ENCODE measurements around the gene MTERF1. TPM values are rescaled to one million over a fixed set of nuclear protein-coding genes. Genes with fewer than 3 reads are reported as not detected.
"Not testable (repeated sequence)": the region's sequence is repeated elsewhere in the genome, so short reads cannot be mapped to it uniquely, and the experiment has no call there.

The MTERF1 gene
- total RNA-seq, 1 donor from 2014 or later = 6.6 TPM

DNA sequence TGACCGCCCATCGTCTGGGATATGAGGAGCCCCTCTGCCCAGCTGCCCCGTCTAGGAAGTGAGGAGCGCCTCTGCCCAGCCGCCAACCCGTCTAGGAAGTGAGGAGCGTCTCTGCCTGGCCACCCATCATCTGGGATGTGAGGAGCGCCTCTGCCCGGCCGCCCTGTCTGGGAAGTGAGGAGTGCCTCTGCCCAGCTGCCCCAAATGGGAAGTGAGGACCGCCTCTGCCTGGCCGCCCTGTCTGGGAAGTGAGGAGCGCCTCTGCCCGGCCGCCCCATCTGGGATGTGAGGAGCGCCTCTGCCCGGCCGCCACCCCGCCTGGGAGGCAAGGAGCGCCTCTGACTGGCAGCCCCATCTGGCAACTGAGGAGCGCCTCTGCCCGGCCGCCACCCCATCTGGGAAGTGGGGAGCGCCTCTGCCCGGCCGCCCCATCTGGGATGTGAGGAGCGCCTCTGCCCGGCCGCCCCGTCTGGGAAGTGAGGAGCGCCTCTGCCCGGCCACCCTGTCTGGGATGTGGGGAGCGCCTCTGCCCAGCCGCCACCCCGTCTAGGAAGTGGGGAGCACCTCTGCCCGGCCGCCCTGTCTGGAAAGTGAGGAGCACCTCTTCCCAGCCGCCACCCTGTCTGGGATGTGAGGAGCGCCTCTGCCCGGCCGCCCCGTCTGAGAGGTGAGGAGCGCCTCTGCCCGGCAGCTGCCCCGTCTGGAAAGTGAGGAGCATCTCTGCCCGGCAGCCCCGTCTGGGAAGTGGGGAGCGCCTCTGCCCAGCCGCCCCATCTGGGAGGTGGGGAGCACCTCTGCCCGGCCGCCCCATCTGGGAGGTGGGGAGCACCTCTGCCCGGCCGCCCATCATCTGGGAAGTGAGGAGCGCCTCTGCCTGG lies 7.1 kb upstream of the MTERF1 start:
- ATAC-seq; DNase-seq (ENCODE audit: low spot score): not testable (repeated sequence)

- DNase-seq (ENCODE audit: low spot score) (no peak), ATAC-seq (no peak)
These were observed 3.3 kb upstream of the MTERF1 start for GRCh38 chr7:91883676-91884362.

DNA sequence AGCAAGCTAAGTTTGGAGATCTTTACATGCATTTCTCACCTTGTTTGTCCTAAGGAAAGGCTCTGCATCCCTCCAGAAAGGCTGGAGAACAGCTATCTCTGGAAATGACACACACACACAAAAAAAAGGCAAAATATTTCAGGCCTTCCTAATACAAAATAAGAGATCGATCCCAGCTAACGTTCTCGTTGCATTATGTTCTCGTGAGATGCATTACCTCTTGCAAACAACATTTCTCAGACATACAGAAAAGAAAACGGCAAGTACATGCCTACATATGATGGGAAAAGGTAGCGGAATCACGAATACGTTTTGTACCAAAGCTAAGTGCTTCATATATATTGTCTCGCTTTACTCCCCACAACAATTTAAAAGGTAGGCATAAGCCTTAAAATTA lies 488 bp downstream of the MTERF1 start:
- DNase-seq (ENCODE audit: low spot score) (no peak), ATAC-seq (no peak)

DNA sequence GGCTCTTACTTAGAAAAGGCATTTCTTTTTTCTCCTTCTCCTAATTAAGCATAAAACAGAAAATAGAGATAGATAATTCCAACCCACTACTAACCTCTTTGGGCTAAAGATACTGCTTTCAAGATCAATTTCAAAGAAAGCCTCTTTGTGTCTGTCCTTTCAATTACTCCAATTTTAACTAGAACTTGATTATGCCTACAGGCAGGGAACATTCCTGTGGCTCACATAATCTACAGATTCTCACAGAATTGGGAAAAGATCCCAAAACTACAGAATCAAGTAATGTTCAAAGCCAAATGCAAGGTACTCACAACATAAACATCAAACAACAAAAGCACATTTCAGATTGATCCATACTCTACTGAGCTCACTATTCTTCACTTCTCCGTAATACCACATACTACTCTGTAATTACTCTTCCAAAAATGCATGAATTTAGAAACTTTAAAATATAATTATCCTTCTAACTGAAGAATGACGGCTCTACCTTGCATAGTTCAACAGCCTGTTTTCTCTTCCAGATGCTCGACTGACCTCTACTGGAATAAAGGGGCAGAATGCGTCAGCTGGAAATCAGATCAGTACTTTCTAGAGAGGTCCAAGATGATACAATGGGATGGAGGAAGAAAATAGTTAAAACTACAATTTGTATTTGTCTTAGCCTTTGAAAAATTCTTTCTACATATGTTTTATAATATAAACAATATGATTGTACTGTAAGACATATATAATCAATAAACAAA lies 3.9 kb downstream of the MTERF1 start:
- ATAC-seq = no peak
- no peak for DNase-seq (ENCODE audit: low spot score)

GRCh38 chr7:91875851-91876250 lies 4.7 kb downstream of the MTERF1 start:
- no peak for DNase-seq (ENCODE audit: low spot score)
- ATAC-seq = no peak

DNA sequence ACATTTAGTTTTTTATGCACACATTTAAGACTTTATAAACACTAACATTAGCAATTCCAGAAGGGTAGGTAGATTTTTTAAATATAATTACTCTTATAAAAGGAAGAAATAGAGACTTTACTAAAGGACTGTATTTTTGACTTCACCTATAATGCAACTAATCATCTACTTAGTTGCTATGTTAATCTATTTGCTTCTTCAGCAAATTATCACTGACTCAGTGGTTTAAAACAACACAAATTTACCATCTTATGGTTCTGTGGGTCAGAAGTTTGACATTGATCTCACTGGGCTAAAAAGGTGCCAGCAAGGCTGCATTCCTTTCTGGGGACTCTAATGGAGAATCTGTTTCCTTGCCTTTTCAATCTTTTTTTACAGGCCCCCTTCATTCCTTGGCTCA lies 7.6 kb downstream of the MTERF1 start:
- ATAC-seq = no peak
- DNase-seq (ENCODE audit: low spot score) = no peak

DNA sequence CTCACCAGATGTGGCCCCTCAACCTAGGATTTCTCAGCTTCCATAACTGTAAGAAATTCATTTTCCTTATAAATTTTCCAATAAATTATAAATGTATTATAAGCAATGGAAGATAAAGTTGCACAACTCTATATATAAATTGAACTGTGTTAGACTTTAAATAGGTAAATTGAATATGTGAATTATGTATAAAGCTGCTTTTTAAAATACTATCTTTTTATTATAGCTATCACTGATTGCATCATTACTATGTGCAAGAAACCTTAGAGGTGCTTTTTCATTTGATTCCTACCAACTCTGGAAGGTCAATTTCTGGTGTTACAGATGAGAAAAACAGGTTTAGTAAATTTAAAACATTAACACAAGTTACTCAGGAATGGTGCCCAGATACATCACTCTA lies 8.4 kb downstream of the MTERF1 start:
- ATAC-seq (no peak), DNase-seq (ENCODE audit: low spot score) (no peak)

- ATAC-seq (peak; percentile 37), DNase-seq (ENCODE audit: low spot score) (no peak)
These were observed 10.8 kb downstream of the MTERF1 start for GRCh38 chr7:91869661-91870060.

DNA sequence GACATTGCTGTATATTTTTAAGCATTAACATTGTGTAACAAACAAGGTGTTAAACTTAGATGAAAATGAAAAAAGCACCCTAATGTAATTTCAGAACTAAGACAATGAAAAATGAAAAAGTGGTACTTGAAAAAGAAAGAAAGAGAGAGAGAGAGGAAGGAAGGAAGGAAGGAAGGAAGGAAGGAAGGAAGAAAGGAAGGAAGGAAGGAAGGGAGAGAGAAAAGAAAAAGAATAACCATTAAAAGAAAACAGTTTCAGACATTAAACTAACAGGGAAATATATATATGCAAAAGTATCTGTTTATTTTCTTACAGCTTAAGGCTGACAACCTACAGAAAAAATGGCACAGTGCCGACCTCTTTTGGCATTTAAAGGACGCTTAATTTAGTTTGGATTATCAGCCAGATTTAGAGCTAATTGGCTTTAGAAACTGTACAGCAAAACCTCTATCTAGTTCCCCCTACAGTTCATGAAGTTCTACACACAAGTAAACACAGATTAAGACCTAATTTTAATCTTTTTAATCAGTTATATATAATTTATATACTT lies 13.8 kb downstream of the MTERF1 start:
- DNase-seq (ENCODE audit: low spot score) (no peak), ATAC-seq (no peak)

GRCh38 chr7:91865511-91865910 lies 15.0 kb downstream of the MTERF1 start:
- no peak for DNase-seq (ENCODE audit: low spot score)
- ATAC-seq = no peak

- not testable (repeated sequence) for DNase-seq (ENCODE audit: low spot score); ATAC-seq
These were observed 15.9 kb downstream of the MTERF1 start for GRCh38 chr7:91864604-91865003.

GRCh38 chr7:91864070-91864469 lies 16.4 kb downstream of the MTERF1 start:
- DNase-seq (ENCODE audit: low spot score) = no peak
- no peak for ATAC-seq

- ATAC-seq (peak; percentile 35), DNase-seq (ENCODE audit: low spot score) (no peak)
These were observed 28.2 kb downstream of the MTERF1 start for GRCh38 chr7:91852263-91852741.

DNA sequence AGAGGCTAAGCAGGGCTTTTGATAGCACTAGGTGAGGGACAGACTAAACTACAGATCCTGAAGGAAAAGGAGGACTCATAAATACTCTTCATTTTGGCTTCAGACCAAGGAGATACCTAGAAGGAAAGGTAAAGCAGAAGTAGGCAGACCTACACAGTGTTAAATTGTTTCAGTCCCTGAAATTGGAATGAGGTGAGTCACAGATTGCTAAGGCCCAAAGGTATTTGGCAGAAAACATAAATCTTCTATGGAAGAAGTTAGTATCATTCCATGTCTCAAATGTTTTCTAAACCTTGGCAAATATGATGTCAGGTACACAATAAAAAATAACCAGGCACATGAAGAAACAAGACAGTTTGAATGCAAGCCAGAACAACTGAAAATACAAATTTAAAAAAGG lies 30.0 kb downstream of the MTERF1 start:
- DNase-seq (ENCODE audit: low spot score) = no peak
- ATAC-seq = no peak

DNA sequence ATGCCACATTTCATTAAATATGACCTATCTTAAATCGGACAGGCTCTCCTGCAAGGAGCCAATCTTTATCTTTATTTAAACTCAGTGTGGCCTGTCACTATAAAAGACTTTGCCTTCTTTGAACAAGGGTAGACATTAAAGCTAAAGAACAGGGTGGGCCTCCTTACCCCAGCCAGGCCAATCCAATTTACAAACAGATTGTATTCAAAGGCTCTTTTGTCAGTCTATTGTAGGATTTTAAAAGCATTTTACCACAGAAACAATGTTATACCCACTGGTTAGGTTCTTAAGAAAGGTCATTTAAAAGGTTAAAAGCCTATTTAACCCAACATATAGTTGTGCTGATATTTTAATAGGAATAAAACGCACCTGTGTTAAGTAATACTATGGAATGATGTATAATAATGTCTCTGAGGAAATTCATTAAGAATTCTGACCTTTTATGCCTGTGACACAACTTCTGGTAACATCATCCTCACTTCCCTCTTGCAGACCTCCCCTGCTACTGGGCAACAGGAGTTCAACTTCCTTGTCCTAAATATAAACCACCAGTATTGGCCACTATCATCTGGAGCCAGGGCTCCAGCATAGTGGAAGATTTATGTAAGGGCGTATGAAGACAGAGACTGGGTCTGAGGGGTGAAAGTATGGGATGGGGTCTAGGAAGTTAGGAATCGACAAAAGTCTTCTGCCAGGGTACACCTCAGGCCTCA lies 32.5 kb downstream of the MTERF1 start:
- ATAC-seq (peak; percentile 26), DNase-seq (ENCODE audit: low spot score) (no peak)

DNA sequence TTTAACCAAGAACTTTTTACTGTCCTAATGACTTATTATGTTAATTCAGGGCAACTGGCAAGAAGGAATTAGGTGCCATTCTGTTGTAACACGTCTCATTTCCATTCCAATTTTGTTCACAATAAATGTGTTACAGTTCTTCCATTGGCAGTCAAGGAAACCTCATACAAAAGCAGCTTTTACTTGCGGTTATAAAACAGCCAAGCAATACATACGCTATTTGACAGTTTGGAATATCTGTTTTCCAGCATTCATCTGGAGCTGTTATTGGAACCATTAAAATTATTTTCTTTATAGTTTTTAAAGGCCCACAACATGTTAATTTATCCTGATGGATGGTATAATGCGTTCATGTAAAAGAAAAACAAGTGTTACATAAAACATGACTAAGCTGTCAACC lies 33.3 kb downstream of the MTERF1 start:
- DNase-seq (ENCODE audit: low spot score) = no peak
- ATAC-seq = no peak

GRCh38 chr7:91846436-91846835 lies 34.1 kb downstream of the MTERF1 start:
- DNase-seq (ENCODE audit: low spot score) = no peak
- no peak for ATAC-seq

DNA sequence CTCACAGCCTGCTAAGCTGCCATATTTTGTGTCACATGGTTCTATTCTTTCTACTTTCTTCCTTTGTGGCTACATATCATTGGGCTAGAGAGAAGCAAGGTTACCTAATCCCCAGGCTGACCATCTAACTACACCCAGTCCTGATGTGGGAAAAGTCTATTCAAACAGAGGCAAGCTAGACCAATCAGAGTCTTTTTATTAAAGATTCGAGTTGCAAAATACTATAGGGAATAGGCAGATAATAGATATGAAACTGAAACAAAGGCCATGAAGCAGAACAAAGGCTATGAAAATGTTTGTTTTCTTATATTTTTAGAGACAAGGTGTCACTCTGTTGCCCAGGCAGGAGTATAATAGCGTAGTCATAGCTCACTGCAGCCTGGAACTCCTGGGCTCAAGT lies 36.7 kb downstream of the MTERF1 start:
- DNase-seq (ENCODE audit: low spot score) (no peak), ATAC-seq (no peak)

DNA sequence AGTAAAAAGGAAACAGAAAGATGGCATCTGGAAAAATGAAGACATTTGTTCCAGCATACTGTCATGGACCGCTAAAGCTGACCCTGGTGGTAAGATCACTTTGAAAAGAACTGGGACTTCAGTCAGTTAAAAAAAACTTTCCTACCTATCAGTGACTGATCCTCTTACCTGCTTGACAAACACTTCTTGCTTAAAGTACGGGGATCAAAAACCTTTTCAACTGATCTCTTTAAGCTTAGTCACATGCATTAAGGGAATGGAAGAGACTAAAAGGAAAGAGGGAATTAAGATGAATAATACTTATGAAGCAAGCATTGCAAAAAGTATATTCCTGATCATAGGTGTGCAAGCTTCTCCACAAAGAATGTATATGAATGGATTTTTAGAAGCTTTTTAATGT lies 42.1 kb downstream of the MTERF1 start:
- DNase-seq (ENCODE audit: low spot score) (no peak), ATAC-seq (no peak)

DNA sequence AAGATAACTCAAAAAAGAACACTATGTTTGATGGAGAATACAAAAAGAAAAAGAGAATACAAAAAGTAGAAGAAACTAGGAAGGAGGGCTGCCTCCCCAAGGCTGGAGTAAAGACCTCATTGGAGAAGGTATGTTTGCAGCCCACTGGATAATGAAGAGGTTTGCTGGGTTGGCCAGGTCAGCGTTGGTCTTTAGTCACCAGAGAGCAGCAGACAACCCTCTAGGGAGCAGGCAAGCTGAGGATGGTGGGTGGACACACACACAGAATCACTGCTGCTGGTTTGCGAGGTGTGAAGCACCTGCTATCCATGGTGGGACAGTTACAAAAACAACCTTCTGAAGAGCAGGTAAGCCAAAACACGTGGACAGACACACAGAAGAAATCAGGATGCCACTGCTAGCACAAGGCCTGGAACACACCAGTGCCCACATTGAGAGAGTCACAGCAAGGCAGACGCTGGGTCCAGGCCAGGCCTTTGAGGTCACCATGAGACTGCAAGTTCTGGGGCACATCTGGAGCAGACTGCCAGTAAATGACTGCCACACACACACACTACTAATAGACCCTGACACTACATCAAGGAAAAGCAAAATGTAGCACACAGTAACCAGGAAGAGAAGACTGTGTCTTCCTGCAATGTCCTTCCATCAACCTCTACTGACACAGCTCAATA lies 43.0 kb downstream of the MTERF1 start:
- ATAC-seq = no peak
- no peak for DNase-seq (ENCODE audit: low spot score)
